Measurements from ENCODE around the gene SDK2. TPM values are rescaled to one million over a fixed set of nuclear protein-coding genes. Genes with fewer than 3 reads are reported as not detected.

The SDK2 gene
- total and polyA plus RNA-seq, 2 of the 8 experiments (the other 6 are each of a cell fraction or from before 2014, with no cell fraction given) = 3.9 to 4.1 TPM

DNA sequence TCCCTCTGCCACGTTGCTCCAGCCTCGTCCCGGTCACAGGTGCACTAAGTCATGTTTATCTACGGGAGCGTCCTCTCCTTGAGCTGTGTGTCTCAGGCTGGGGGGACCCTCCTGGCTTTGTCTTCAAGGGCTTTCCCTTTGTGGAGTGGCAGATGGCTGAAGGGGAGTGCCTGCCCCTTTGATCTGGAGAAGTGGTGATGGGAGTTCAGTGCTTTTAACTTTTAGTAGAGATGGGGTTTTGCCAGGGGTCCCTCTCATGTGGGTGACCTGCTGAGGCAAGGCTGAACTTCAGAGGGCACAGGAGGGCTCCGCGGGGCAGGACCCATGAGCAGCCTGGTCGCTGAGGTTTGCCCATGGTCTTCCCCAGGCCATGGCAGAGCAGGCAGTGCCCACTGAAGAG lies 259.3 kb downstream of the SDK2 start:
- no peak for TF ChIP-seq SIN3A (conservative IDR thresholded peaks at IDR 0.05 in 1 of 2, IDR thresholded peaks at IDR 0.05 in 1 of 2; ENCODE audit: low read depth in 1 of 2, low read length in 2 of 2)
- TF ChIP-seq KDM4A (IDR thresholded peaks at IDR 0.05; ENCODE audit: low read depth, low read length, severe bottlenecking) = no peak
- no peak for TF ChIP-seq GABPA (IDR thresholded peaks at IDR 0.05; ENCODE audit: borderline replicate concordance, insufficient read depth, low read length)
- TF ChIP-seq RXRA (IDR thresholded peaks at IDR 0.05; ENCODE audit: insufficient read depth, low read depth, low read length) = no peak
- no peak for TF ChIP-seq GTF2F1 (IDR thresholded peaks at IDR 0.05; ENCODE audit: borderline replicate concordance, low read depth, low read length)

More for the DNA sequence above, 259.3 kb downstream of the SDK2 start:
- no peak overlapping the region for H4K5ac ChIP-seq (ENCODE audit: insufficient read length, low read depth, low read length)
- H3K14ac ChIP-seq (ENCODE audit: insufficient read length) = no peak overlapping the region
- H3K4ac ChIP-seq (replicated peaks; ENCODE audit: insufficient read length, low read depth, low read length) = no peak overlapping the region
- H3K9me3 ChIP-seq (ENCODE audit: insufficient read depth in 2 of 2, low read depth in 1 of 2, low read length in 1 of 2) = no peaks in the 10 kb centered on the region
- H2AK5ac ChIP-seq (ENCODE audit: low read depth, low read length) = no peak overlapping the region
- H4K8ac ChIP-seq (ENCODE audit: extremely low read depth, insufficient read depth, low read length) = no peak overlapping the region
- H2BK20ac ChIP-seq (ENCODE audit: low read length) = no peak overlapping the region
- DNase-seq (ENCODE audit: low read depth in 1 of 2, low spot score in 2 of 2) (no peak), FAIRE-seq (no peak)
- H2BK120ac ChIP-seq (replicated peaks; ENCODE audit: low read depth, low read length) = no peak overlapping the region
- H2BK15ac ChIP-seq (ENCODE audit: low read length) = no peak overlapping the region
- no peak overlapping the region for H3K18ac ChIP-seq (ENCODE audit: extremely low read depth, low read length)
- ChIA-PET CTCF (ENCODE audit: partially characterized antibody) (interaction anchor here (0.8 to 1.7 kb wide), 5 partner anchors 9 to 129 kb away, joined by 3 to 7 read pairs (median 5); no protein-coding TSS in a partner anchor), POLR2A (ENCODE audit: partially characterized antibody) (no interaction called here)
- H4K20me1 ChIP-seq (replicated peaks in 1 of 2; ENCODE audit: control insufficient read depth in 1 of 2, insufficient read depth in 2 of 2, low read length in 2 of 2) = peaks cover 0 to 1% of the 10 kb centered on the region in 2 experiments
- H3K4me1 ChIP-seq (replicated peaks in 1 of 4; ENCODE audit: control insufficient read depth in 3 of 4, insufficient read depth in 4 of 4, low read length in 3 of 4) = no peaks in the 10 kb centered on the region; a peak in 2 of 7 replicates
- H3K56ac ChIP-seq (replicated peaks; ENCODE audit: insufficient read length, low read depth, low read length) = no peak overlapping the region
- H3K4me2 ChIP-seq (ENCODE audit: insufficient read depth in 1 of 2, low read depth in 2 of 2, low read length in 2 of 2) = no peak overlapping the region
- H4K91ac ChIP-seq (replicated peaks; ENCODE audit: insufficient read length, low read length) = no peak overlapping the region
- WGBS, 2 experiments (ENCODE audit: extremely low coverage in 1 of 2, insufficient coverage in 1 of 2, insufficient read length in 1 of 2, insufficient replicate concordance in 2 of 2, low coverage in 1 of 2, low lambda C conversion rate in 2 of 2, missing lambda C conversion rate in 1 of 2) = 87% methylated on average over 8 of the region's 8 CpGs; no CpG with 5 or more reads in 1 of the 2 experiments
- H3K79me2 ChIP-seq (ENCODE audit: control insufficient read depth in 1 of 2, insufficient read depth in 2 of 2, low read length in 2 of 2) = no peaks in the 10 kb centered on the region
- no peaks in the 10 kb centered on the region for H3K23me2 ChIP-seq (ENCODE audit: low read depth, low read length)
- no peaks in the 10 kb centered on the region for H3K27me3 ChIP-seq (replicated peaks in 1 of 4; ENCODE audit: control insufficient read depth in 3 of 4, extremely low read depth in 1 of 4, insufficient read depth in 3 of 4, low read length in 3 of 4)
- no peak overlapping the region for H3K4me3 ChIP-seq (ENCODE audit: extremely low read depth in 1 of 4, insufficient read depth in 2 of 4, low read depth in 3 of 4, low read length in 4 of 4)
- H2BK12ac ChIP-seq (ENCODE audit: low read depth, low read length) = no peak overlapping the region
- no peak overlapping the region for H3K23ac ChIP-seq (ENCODE audit: insufficient read length)
- H3K36me3 ChIP-seq (ENCODE audit: control insufficient read depth in 2 of 4, insufficient read depth in 4 of 4, low read length in 3 of 4) = peaks cover 0 to 7% (median 0%) of the 10 kb centered on the region in 4 experiments; a peak in 3 of 8 replicates
- no peak overlapping the region for H2AFZ ChIP-seq (ENCODE audit: low read length)
- H2BK5ac ChIP-seq (ENCODE audit: low read depth, low read length) = no peak overlapping the region
- no peak overlapping the region for H3K9ac ChIP-seq (replicated peaks in 1 of 4; ENCODE audit: extremely low read depth in 1 of 4, low read depth in 3 of 4, low read length in 3 of 4)
- no peaks in the 10 kb centered on the region for H3K79me1 ChIP-seq (ENCODE audit: low read depth, low read length)
- no peak overlapping the region for H3K27ac ChIP-seq (ENCODE audit: low read depth, low read length)
